Esophagus muscularis mucosa (tissue), 4 donors: ENCODE data around the gene DGKD. TPM values are rescaled to one million over a fixed set of nuclear protein-coding genes. Genes with fewer than 3 reads are reported as not detected.

Source experiments
- DNase-seq: peaks from one replicate; pipeline ENCODE4 v3.0.0-alpha.2; 2017; ENCODE audit errors: extremely low spot score
- H3K27ac ChIP-seq, 4 donors: fragments of 200-600 bp; sonication (generic); replicated peaks in 1 of 4; 1 replicate in 3 of 4; 2 replicates in 1 of 4; pipeline ENCODE4 v1.5.1; 2016 to 2019; ENCODE audit warnings: mild to moderate bottlenecking in 1 of 4
- H3K27me3 ChIP-seq, 4 donors: fragments of 200-600 bp; sonication (generic); one replicate each; pipeline versions ENCODE4 v1.5.1 to v1.6.0; 2016 to 2019
- H3K36me3 ChIP-seq, 4 donors: fragments of 200-600 bp; sonication (generic); one replicate each; pipeline ENCODE4 v1.5.1; 2016 to 2019
- H3K4me1 ChIP-seq, 4 donors: fragments of 200-600 bp; sonication (generic); one replicate each; pipeline ENCODE4 v1.5.1; 2016 to 2019
- H3K4me3 ChIP-seq, 4 donors: fragments of 200-600 bp; sonication (generic); 1 replicate in 2 of 4; 2 replicates in 2 of 4; pipeline ENCODE4 v1.5.1; 2016 to 2019; ENCODE audit warnings: mild to moderate bottlenecking in 4 of 4, moderate library complexity in 1 of 4
- H3K9me3 ChIP-seq, 4 donors: fragments of 200-600 bp; sonication (generic); 1 replicate in 3 of 4; 2 replicates in 1 of 4; pipeline ENCODE4 v1.5.1; 2016 to 2019
- EP300 ChIP-seq: sonication (generic); formaldehyde crosslinking; IDR thresholded peaks from one replicate; pipeline ENCODE4 v1.6.1; 2017; ENCODE audit warnings: antibody characterized with exemption
- POLR2A ChIP-seq: fragments of 450-650 bp; IDR thresholded peaks from one replicate; pipeline ENCODE4 v1.6.1; 2017; ENCODE audit warnings: antibody characterized with exemption, moderate library complexity, mild to moderate bottlenecking, low read depth
- POLR2AphosphoS5 ChIP-seq, 2 donors: sonication (generic); formaldehyde crosslinking; IDR thresholded peaks; one replicate each; pipeline ENCODE4 v1.6.1; 2017; ENCODE audit warnings: antibody characterized with exemption in 2 of 2
- WGBS: methylation state at CpG from one replicate; pipeline ENCODE4 v1.1.5; 2018; 5-methylcytosine and 5-hydroxymethylcytosine counted together
- intact Hi-C: fragments of 100-400 bp; cut with DNase I; formaldehyde crosslinking; loops from one replicate; pipeline ENCODE4 v1.15.1; 2023
- total RNA-seq, 4 donors: library from RNA; depleted of rRNA; stranded (reverse); fragments of >200 nt; gene quantifications; one replicate each; pipeline versions ENCODE4 v1.1.0 to v1.2.1, GENCODE V29; 2016
- TF ChIP-seq, protein P1 (sequence below), 3 experiments: fragments of 200-600 bp in 2 of 3; fragments of 450-650 bp in 1 of 3; sonication (generic) in 2 of 3; IDR thresholded peaks; one replicate each; pipeline ENCODE4 v1.5.1; 2017 to 2019; ENCODE audit warnings: antibody characterized with exemption in 3 of 3, mild to moderate bottlenecking in 2 of 3, moderate library complexity in 1 of 3

Gene DGKD
- total RNA-seq, 4 donors from 2014 or later: 11.6 to 16.1 (median 13.3) TPM

GRCh38 chr2:233446606-233447305, 92.5 kb downstream of the DGKD start:
- no peak overlapping the region for H3K4me3 ChIP-seq
- H3K36me3 ChIP-seq: peaks cover 6 to 94% (median 74%) of the 10 kb centered on the region in 4 donors
- DNase-seq: no peak
- no peak overlapping the region for H3K27ac ChIP-seq
- peaks cover 0 to 16% (median 13%) of the 10 kb centered on the region in 4 donors for H3K4me1 ChIP-seq
- WGBS: 93% methylated on average over 33 of the region's 37 CpGs
- no peaks in the 10 kb centered on the region for H3K9me3 ChIP-seq
- H3K27me3 ChIP-seq: no peaks in the 10 kb centered on the region
- intact Hi-C loops: no loop called here
- TF ChIP-seq, protein P1, sequence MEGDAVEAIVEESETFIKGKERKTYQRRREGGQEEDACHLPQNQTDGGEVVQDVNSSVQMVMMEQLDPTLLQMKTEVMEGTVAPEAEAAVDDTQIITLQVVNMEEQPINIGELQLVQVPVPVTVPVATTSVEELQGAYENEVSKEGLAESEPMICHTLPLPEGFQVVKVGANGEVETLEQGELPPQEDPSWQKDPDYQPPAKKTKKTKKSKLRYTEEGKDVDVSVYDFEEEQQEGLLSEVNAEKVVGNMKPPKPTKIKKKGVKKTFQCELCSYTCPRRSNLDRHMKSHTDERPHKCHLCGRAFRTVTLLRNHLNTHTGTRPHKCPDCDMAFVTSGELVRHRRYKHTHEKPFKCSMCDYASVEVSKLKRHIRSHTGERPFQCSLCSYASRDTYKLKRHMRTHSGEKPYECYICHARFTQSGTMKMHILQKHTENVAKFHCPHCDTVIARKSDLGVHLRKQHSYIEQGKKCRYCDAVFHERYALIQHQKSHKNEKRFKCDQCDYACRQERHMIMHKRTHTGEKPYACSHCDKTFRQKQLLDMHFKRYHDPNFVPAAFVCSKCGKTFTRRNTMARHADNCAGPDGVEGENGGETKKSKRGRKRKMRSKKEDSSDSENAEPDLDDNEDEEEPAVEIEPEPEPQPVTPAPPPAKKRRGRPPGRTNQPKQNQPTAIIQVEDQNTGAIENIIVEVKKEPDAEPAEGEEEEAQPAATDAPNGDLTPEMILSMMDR (IDR thresholded peaks at IDR 0.05): no peak
- TF ChIP-seq POLR2AphosphoS5 (IDR thresholded peaks at IDR 0.05): no peak
- no peak for TF ChIP-seq POLR2A
- TF ChIP-seq EP300: no peak

DNA sequence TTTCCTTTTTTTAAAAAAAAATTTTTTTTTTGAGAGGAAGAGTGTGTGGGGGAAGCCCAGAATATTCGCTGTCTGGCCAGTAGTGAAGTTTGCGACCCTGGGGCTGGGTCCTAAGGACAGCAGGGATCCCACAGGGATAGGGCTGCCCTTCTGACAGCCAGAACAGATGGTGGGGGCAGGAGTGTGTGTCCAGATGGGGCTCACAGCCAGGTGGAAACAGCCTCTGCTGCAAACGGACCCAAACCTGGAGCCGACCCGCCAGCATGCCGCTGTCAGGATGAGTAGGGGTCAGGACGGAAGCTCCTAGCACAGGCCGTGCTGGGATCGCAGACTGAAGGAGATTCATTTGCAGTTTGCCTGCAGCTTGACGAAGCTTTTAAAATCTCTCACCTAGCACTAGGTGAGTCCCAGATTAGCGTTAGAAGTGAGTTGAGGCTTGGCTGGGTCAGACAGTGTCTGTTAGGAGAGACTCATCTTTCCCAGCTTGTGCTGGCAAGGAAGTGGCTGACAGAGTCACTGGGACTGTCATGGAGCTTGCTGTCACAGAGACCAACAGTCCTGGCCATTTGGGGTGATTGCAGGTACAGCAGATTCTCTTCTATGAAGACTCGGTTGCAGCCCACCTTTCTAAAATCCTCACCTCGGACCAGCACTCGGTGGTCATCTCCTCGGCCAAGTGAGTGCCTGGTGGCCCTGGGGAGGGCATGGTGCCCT, 93.4 kb downstream of the DGKD start:
- intact Hi-C loops: no loop called here
- Histone ChIP-seq H3K27me3 (no peaks in the 10 kb centered on the region), H3K36me3 (peaks cover 10 to 94% (median 77%) of the 10 kb centered on the region in 4 donors), H3K4me3 (no peak overlapping the region), H3K4me1 (peaks cover 0 to 16% (median 13%) of the 10 kb centered on the region in 4 donors), H3K9me3 (no peaks in the 10 kb centered on the region), H3K27ac (no peak overlapping the region)
- TF ChIP-seq, protein P1 (IDR thresholded peaks at IDR 0.05): no peak
- TF ChIP-seq POLR2AphosphoS5 (IDR thresholded peaks at IDR 0.05) (no peak), POLR2A (no peak), EP300 (no peak)
- no peak for DNase-seq
- 95% methylated on average over 9 of the region's 15 CpGs for WGBS

- DNase-seq: no peak
- Histone ChIP-seq H3K4me1 (peaks cover 0 to 12% (median 12%) of the 10 kb centered on the region in 4 donors), H3K4me3 (no peak overlapping the region), H3K27me3 (no peaks in the 10 kb centered on the region), H3K36me3 (peaks cover 10 to 95% (median 81%) of the 10 kb centered on the region in 4 donors), H3K9me3 (no peaks in the 10 kb centered on the region), H3K27ac (no peak overlapping the region)
- 79% methylated on average over 11 of the region's 11 CpGs for WGBS
- TF ChIP-seq EP300 (no peak), POLR2A (no peak), POLR2AphosphoS5 (IDR thresholded peaks at IDR 0.05) (no peak)
- TF ChIP-seq, protein P1 (IDR thresholded peaks at IDR 0.05): no peak
- intact Hi-C loops: no loop called here
Measured at GRCh38 chr2:233448220-233448559, 93.9 kb downstream of the DGKD start.

GRCh38 chr2:233448575-233448974, 94.3 kb downstream of the DGKD start:
- no peak for DNase-seq
- intact Hi-C loops: no loop called here
- 94% methylated on average over 3 of the region's 4 CpGs for WGBS

More at GRCh38 chr2:233448575-233448974, 94.3 kb downstream of the DGKD start:
- H3K4me3 ChIP-seq: no peak overlapping the region
- peaks cover 0 to 12% (median 8%) of the 10 kb centered on the region in 4 donors for H3K4me1 ChIP-seq
- TF ChIP-seq, protein P1 (IDR thresholded peaks at IDR 0.05): no peak
- no peak for TF ChIP-seq POLR2AphosphoS5 (IDR thresholded peaks at IDR 0.05)
- no peak for TF ChIP-seq EP300
- TF ChIP-seq POLR2A: no peak
- peaks cover 13 to 99% (median 85%) of the 10 kb centered on the region in 4 donors for H3K36me3 ChIP-seq
- H3K27ac ChIP-seq: no peak overlapping the region
- no peaks in the 10 kb centered on the region for H3K27me3 ChIP-seq
- H3K9me3 ChIP-seq: no peaks in the 10 kb centered on the region
